Astrocyte (in vitro differentiated cells and primary cell): Measurements from ENCODE around the gene RUNDC1. TPM values are rescaled to one million over a fixed set of nuclear protein-coding genes. Genes with fewer than 3 reads are reported as not detected.
A peak's percentile ranks its signal among the peaks of the same experiment; 100 is the strongest.

Experiments used
- DNase-seq: peaks from one replicate; pipeline ENCODE4 v3.0.0-alpha.2; 2010; ENCODE audit warnings: low read depth
- FAIRE-seq: peaks from 2 replicates; lab custom pipeline; 2011; peaks lifted over from hg19 to GRCh38; lab: Jason Lieb, UNC
- H2AFZ ChIP-seq: 2 replicates; pipeline ENCODE4 v1.6.0; 2012; ENCODE audit warnings: low read depth, low read length, inconsistent platforms
- H3K27ac ChIP-seq: 2 replicates; pipeline ENCODE4 v1.5.1; 2011; ENCODE audit warnings: low read depth, low read length, inconsistent platforms
- H3K27me3 ChIP-seq: 2 replicates; pipeline ENCODE4 v1.6.0; 2011; ENCODE audit warnings: low read length, inconsistent platforms; ENCODE audit not compliant: insufficient read depth
- H3K36me3 ChIP-seq: 2 replicates; pipeline ENCODE4 v1.5.1; 2011; ENCODE audit warnings: low read length, inconsistent platforms; ENCODE audit not compliant: insufficient read depth
- H3K4me1 ChIP-seq: 2 replicates; pipeline ENCODE4 v1.5.1; 2011; ENCODE audit warnings: low read length, inconsistent platforms; ENCODE audit not compliant: insufficient read depth
- H3K4me2 ChIP-seq: 2 replicates; pipeline ENCODE4 v1.6.0; 2012; ENCODE audit warnings: low read length, inconsistent platforms
- H3K4me3 ChIP-seq: 2 replicates; pipeline ENCODE4 v1.5.1; 2011; ENCODE audit warnings: low read depth, mild to moderate bottlenecking, low read length, inconsistent platforms; ENCODE audit not compliant: insufficient read depth
- H3K79me2 ChIP-seq: 2 replicates; pipeline ENCODE4 v1.6.0; 2012; ENCODE audit warnings: mild to moderate bottlenecking, low read length, inconsistent platforms; ENCODE audit not compliant: insufficient read depth
- H3K9ac ChIP-seq: 2 replicates; pipeline ENCODE4 v1.6.0; 2012; ENCODE audit warnings: mild to moderate bottlenecking, low read length, inconsistent platforms
- H3K9me3 ChIP-seq: 2 replicates; pipeline ENCODE4 v1.5.1; 2012; ENCODE audit warnings: low read depth, mild to moderate bottlenecking, low read length, inconsistent platforms; ENCODE audit not compliant: insufficient read depth
- H4K20me1 ChIP-seq: 2 replicates; pipeline ENCODE4 v1.6.0; 2012; ENCODE audit warnings: low read length, inconsistent platforms; ENCODE audit not compliant: insufficient read depth
- H3K27ac Mint-ChIP-seq: one replicate; pipeline ENCODE4 v1.8.0; 2021; ENCODE audit warnings: mild to moderate bottlenecking, mixed read lengths; ENCODE audit not compliant: unreplicated experiment
- H3K27me3 Mint-ChIP-seq: one replicate; pipeline ENCODE4 v1.8.0; 2021; ENCODE audit warnings: low read depth, mixed read lengths; ENCODE audit not compliant: unreplicated experiment
- H3K36me3 Mint-ChIP-seq: one replicate; pipeline ENCODE4 v1.8.0; 2021; ENCODE audit warnings: low read depth, mixed read lengths; ENCODE audit not compliant: unreplicated experiment
- H3K4me1 Mint-ChIP-seq: one replicate; pipeline ENCODE4 v1.8.0; 2021; ENCODE audit warnings: low read depth, mixed read lengths; ENCODE audit not compliant: unreplicated experiment
- H3K4me3 Mint-ChIP-seq: one replicate; pipeline ENCODE4 v1.8.0; 2021; ENCODE audit warnings: mild to moderate bottlenecking, moderate library complexity, mixed read lengths; ENCODE audit not compliant: unreplicated experiment
- H3K9me3 Mint-ChIP-seq: one replicate; pipeline ENCODE4 v1.8.0; 2021; ENCODE audit warnings: mild to moderate bottlenecking, mixed read lengths; ENCODE audit not compliant: unreplicated experiment
- CTCF ChIP-seq: IDR thresholded peaks from 2 replicates; pipeline ENCODE4 v1.5.1; 2011; ENCODE audit warnings: low read depth, mild to moderate bottlenecking, inconsistent platforms, low read length, moderate library complexity; ENCODE audit not compliant: insufficient read depth
- EZH2 ChIP-seq: IDR thresholded peaks from 2 replicates; pipeline ENCODE4 v1.6.1; 2012; ENCODE audit warnings: mild to moderate bottlenecking, low read length, inconsistent platforms; ENCODE audit not compliant: insufficient read depth
- total RNA-seq: library from RNA; stranded (reverse); gene quantifications from 2 replicates; pipeline ENCODE4 v1.2.1, GENCODE V29; 2021

RUNDC1 gene
- total RNA-seq, 1 donor from 2014 or later, result 13.8 TPM

- FAIRE-seq (no peak), DNase-seq (no peak)
- no peak overlapping the region for H3K9ac ChIP-seq
- TF ChIP-seq EZH2 (no peak), CTCF (no peak)
- H3K4me1 ChIP-seq, result peaks cover under 1% of the 10 kb centered on the region
- H3K4me3 Mint-ChIP-seq, result no peak overlapping the region
- peaks cover 24% of the 10 kb centered on the region for H4K20me1 ChIP-seq
- H3K27me3 Mint-ChIP-seq, result no peaks in the 10 kb centered on the region
- peaks cover 5% of the 10 kb centered on the region for H3K36me3 ChIP-seq
- H3K4me2 ChIP-seq, result no peak overlapping the region
- no peaks in the 10 kb centered on the region for H3K9me3 Mint-ChIP-seq
- peaks cover 36% of the 10 kb centered on the region for H3K4me1 Mint-ChIP-seq
- H3K9me3 ChIP-seq, result no peaks in the 10 kb centered on the region
- H3K4me3 ChIP-seq, result no peak overlapping the region
- H3K27ac Mint-ChIP-seq, result peak overlapping the region; percentile 34
- H3K36me3 Mint-ChIP-seq, result peaks cover 11% of the 10 kb centered on the region
- H3K27me3 ChIP-seq, result no peaks in the 10 kb centered on the region
- peaks cover 7% of the 10 kb centered on the region for H3K79me2 ChIP-seq
- no peak overlapping the region for H2AFZ ChIP-seq
- no peak overlapping the region for H3K27ac ChIP-seq
Measured at GRCh38 chr17:43013296-43013695, 32.9 kb downstream of the RUNDC1 start.

GRCh38 chr17:43014020-43014648, 33.8 kb downstream of the RUNDC1 start:
- Mint-ChIP-seq H3K4me1 (peaks cover 44% of the 10 kb centered on the region), H3K27ac (peak overlapping the region; percentile 66), H3K4me3 (peak overlapping the region; percentile 34), H3K36me3 (peaks cover 14% of the 10 kb centered on the region), H3K27me3 (no peaks in the 10 kb centered on the region), H3K9me3 (no peaks in the 10 kb centered on the region)
- H3K27ac ChIP-seq, result no peak overlapping the region
- H3K27me3 ChIP-seq, result no peaks in the 10 kb centered on the region
- H4K20me1 ChIP-seq, result peaks cover 32% of the 10 kb centered on the region
- H2AFZ ChIP-seq, result no peak overlapping the region
- no peak overlapping the region for H3K4me2 ChIP-seq
- FAIRE-seq (no peak), DNase-seq (no peak)
- H3K79me2 ChIP-seq, result peaks cover 14% of the 10 kb centered on the region
- TF ChIP-seq CTCF (no peak), EZH2 (no peak)
- peaks cover 5% of the 10 kb centered on the region for H3K4me1 ChIP-seq
- peaks cover 8% of the 10 kb centered on the region for H3K36me3 ChIP-seq
- H3K9me3 ChIP-seq, result no peaks in the 10 kb centered on the region
- no peak overlapping the region for H3K4me3 ChIP-seq
- H3K9ac ChIP-seq, result no peak overlapping the region
